DND-41 (cell line): ENCODE measurements around the gene PRIM2.
"Not testable (repeated sequence)": the region's sequence is repeated elsewhere in the genome, so short reads cannot be mapped to it uniquely, and the experiment has no call there.

ENCODE experiments used
- CTCF ChIP-seq: IDR thresholded peaks from 2 replicates; pipeline ENCODE4 v1.5.1; 2012; ENCODE audit warnings: borderline replicate concordance, low read length, moderate library complexity, mild to moderate bottlenecking; ENCODE audit not compliant: poor library complexity, severe bottlenecking; ENCODE audit errors: extremely low read depth
- EZH2 ChIP-seq: IDR thresholded peaks from 3 replicates; pipeline ENCODE4 v1.6.1; 2012; ENCODE audit warnings: borderline replicate concordance, low read depth, mild to moderate bottlenecking, moderate library complexity, low read length, inconsistent platforms; ENCODE audit not compliant: severe bottlenecking

GRCh38 chr6:57445379-57445778 is 127.9 kb downstream of the PRIM2 start:
- TF ChIP-seq CTCF, EZH2: not testable (repeated sequence)
